Mesothelial cell of epicardium (in vitro differentiated cells): ENCODE results near the gene MGAT4A. TPM values are rescaled to one million over a fixed set of nuclear protein-coding genes. Genes with fewer than 3 reads are reported as not detected.

Source experiments
- DNase-seq, 2 experiments: peaks; one replicate each; pipeline ENCODE4 v3.0.0; 2021; ENCODE audit warnings: low spot score in 2 of 2; ENCODE audit not compliant: unreplicated experiment in 2 of 2
- H3K27ac Mint-ChIP-seq: 2 replicates; pipeline ENCODE4 v1.8.0; 2021; ENCODE audit warnings: mixed read lengths
- H3K27me3 Mint-ChIP-seq: 2 replicates; pipeline ENCODE4 v1.8.0; 2021; ENCODE audit warnings: low read depth, mixed read lengths
- H3K36me3 Mint-ChIP-seq: 2 replicates; pipeline ENCODE4 v1.8.0; 2021; ENCODE audit warnings: mixed read lengths
- H3K4me1 Mint-ChIP-seq: 2 replicates; pipeline ENCODE4 v1.8.0; 2021; ENCODE audit warnings: mixed read lengths
- H3K4me3 Mint-ChIP-seq: 2 replicates; pipeline ENCODE4 v1.8.0; 2021; ENCODE audit warnings: mild to moderate bottlenecking, moderate library complexity, mixed read lengths
- H3K9me3 Mint-ChIP-seq: 2 replicates; pipeline ENCODE4 v1.8.0; 2021; ENCODE audit warnings: mixed read lengths
- CTCF ChIP-seq: fragments of 200-600 bp; sonication (generic); IDR thresholded peaks from one replicate; pipeline ENCODE4 v1.5.0; 2021; ENCODE audit warnings: antibody characterized with exemption; ENCODE audit not compliant: unreplicated experiment
- total RNA-seq: library from RNA; stranded (reverse); gene quantifications from 3 replicates; pipeline ENCODE4 v1.2.1, GENCODE V29; 2021

MGAT4A gene
- total RNA-seq, 1 donor from 2014 or later: 15.0 TPM

- no peak for TF ChIP-seq CTCF
- no peaks in the 10 kb centered on the region for H3K36me3 Mint-ChIP-seq
- peaks cover 8% of the 10 kb centered on the region for H3K27me3 Mint-ChIP-seq
- DNase-seq: no peak
- no peak overlapping the region for H3K27ac Mint-ChIP-seq
- no peak overlapping the region for H3K4me3 Mint-ChIP-seq
- peaks cover 11% of the 10 kb centered on the region for H3K4me1 Mint-ChIP-seq
- H3K9me3 Mint-ChIP-seq: no peaks in the 10 kb centered on the region
These were observed 33.6 kb upstream of the MGAT4A start for GRCh38 chr2:98764499-98764898.

GRCh38 chr2:98763209-98763951, 32.4 kb upstream of the MGAT4A start:
- Mint-ChIP-seq H3K4me1 (peaks cover 2% of the 10 kb centered on the region), H3K27ac (no peak overlapping the region), H3K9me3 (no peaks in the 10 kb centered on the region), H3K4me3 (no peak overlapping the region), H3K27me3 (peaks cover 8% of the 10 kb centered on the region), H3K36me3 (no peaks in the 10 kb centered on the region)
- TF ChIP-seq CTCF: no peak
- no peak for DNase-seq

- H3K36me3 Mint-ChIP-seq: no peaks in the 10 kb centered on the region
- no peak for DNase-seq
- H3K27me3 Mint-ChIP-seq: peaks cover 8% of the 10 kb centered on the region
- no peaks in the 10 kb centered on the region for H3K9me3 Mint-ChIP-seq
- no peak overlapping the region for H3K4me3 Mint-ChIP-seq
- peaks cover 2% of the 10 kb centered on the region for H3K4me1 Mint-ChIP-seq
- no peak overlapping the region for H3K27ac Mint-ChIP-seq
- TF ChIP-seq CTCF: no peak
These were observed 31.0 kb upstream of the MGAT4A start for GRCh38 chr2:98761909-98762308.

- H3K36me3 Mint-ChIP-seq: no peaks in the 10 kb centered on the region
These were observed 30.4 kb upstream of the MGAT4A start for GRCh38 chr2:98761267-98761781.

GRCh38 chr2:98759827-98760625, 29.1 kb upstream of the MGAT4A start:
- no peak for DNase-seq
- H3K9me3 Mint-ChIP-seq: no peaks in the 10 kb centered on the region
- H3K27me3 Mint-ChIP-seq: peaks cover 15% of the 10 kb centered on the region
- TF ChIP-seq CTCF: no peak
- no peaks in the 10 kb centered on the region for H3K36me3 Mint-ChIP-seq
- no peak overlapping the region for H3K27ac Mint-ChIP-seq
- H3K4me3 Mint-ChIP-seq: no peak overlapping the region
- H3K4me1 Mint-ChIP-seq: peaks cover 2% of the 10 kb centered on the region

More at GRCh38 chr2:98761267-98761781, 30.4 kb upstream of the MGAT4A start:
- Mint-ChIP-seq H3K4me1 (peaks cover 2% of the 10 kb centered on the region), H3K9me3 (no peaks in the 10 kb centered on the region), H3K27me3 (peaks cover 8% of the 10 kb centered on the region), H3K27ac (no peak overlapping the region), H3K4me3 (no peak overlapping the region)
- no peak for DNase-seq
- TF ChIP-seq CTCF: no peak
